GM21423 (cell line): ENCODE data around the gene MAGI2.

Source experiments
- ATAC-seq: cut with Tn5 transposase; IDR thresholded peaks from one replicate; pipeline ENCODE4 v1.9.1; 2021; ENCODE audit warnings: mild to moderate bottlenecking, moderate library complexity; ENCODE audit not compliant: unreplicated experiment

Gene MAGI2

GRCh38 chr7:78172267-78172757 is 1281.2 kb downstream of the MAGI2 start:
- no peak for ATAC-seq

GRCh38 chr7:78171398-78171797 is 1282.1 kb downstream of the MAGI2 start:
- ATAC-seq = no peak

GRCh38 chr7:78170815-78171214 is 1282.7 kb downstream of the MAGI2 start:
- ATAC-seq = no peak

GRCh38 chr7:78169992-78170391 is 1283.5 kb downstream of the MAGI2 start:
- ATAC-seq = peak; percentile 75

GRCh38 chr7:78168865-78169264 is 1284.6 kb downstream of the MAGI2 start:
- no peak for ATAC-seq

- ATAC-seq = no peak
These were observed 1285.6 kb downstream of the MAGI2 start for GRCh38 chr7:78167860-78168259.

- no peak for ATAC-seq
These were observed 1287.6 kb downstream of the MAGI2 start for GRCh38 chr7:78165854-78166253.

- no peak for ATAC-seq
These were observed 1288.0 kb downstream of the MAGI2 start for GRCh38 chr7:78165454-78165853.

GRCh38 chr7:78164459-78164858 is 1289.0 kb downstream of the MAGI2 start:
- ATAC-seq = no peak

GRCh38 chr7:78161781-78162180 is 1291.7 kb downstream of the MAGI2 start:
- no peak for ATAC-seq

- no peak for ATAC-seq
These were observed 1293.9 kb downstream of the MAGI2 start for GRCh38 chr7:78159545-78159944.

- ATAC-seq = no peak
These were observed 1300.2 kb downstream of the MAGI2 start for GRCh38 chr7:78153285-78153684.

GRCh38 chr7:78151229-78151628 is 1302.2 kb downstream of the MAGI2 start:
- ATAC-seq = no peak

- ATAC-seq = no peak
These were observed 1303.7 kb downstream of the MAGI2 start for GRCh38 chr7:78149787-78150186.

- ATAC-seq = no peak
These were observed 1305.1 kb downstream of the MAGI2 start for GRCh38 chr7:78148166-78148894.

GRCh38 chr7:78146546-78146945 is 1306.9 kb downstream of the MAGI2 start:
- no peak for ATAC-seq

GRCh38 chr7:78143661-78144060 is 1309.8 kb downstream of the MAGI2 start:
- no peak for ATAC-seq

GRCh38 chr7:78141522-78142281 is 1311.8 kb downstream of the MAGI2 start:
- no peak for ATAC-seq

- ATAC-seq = no peak
These were observed 1313.4 kb downstream of the MAGI2 start for GRCh38 chr7:78140109-78140508.

GRCh38 chr7:78139335-78139734 is 1314.1 kb downstream of the MAGI2 start:
- no peak for ATAC-seq

GRCh38 chr7:78134774-78135173 is 1318.7 kb downstream of the MAGI2 start:
- no peak for ATAC-seq

GRCh38 chr7:78134256-78134655 is 1319.2 kb downstream of the MAGI2 start:
- ATAC-seq = no peak
